Measurements from ENCODE around the gene FOXL1. TPM values are rescaled to one million over a fixed set of nuclear protein-coding genes. Genes with fewer than 3 reads are reported as not detected.

Gene FOXL1
- total and polyA plus RNA-seq, 2 of the 13 experiments (the other 11 are each of a cell fraction or from before 2014, with no cell fraction given), result not detected

GRCh38 chr16:86563469-86564345, 14.6 kb upstream of the FOXL1 start (continued):
- TF ChIP-seq ZSCAN9 (CRISPR knock-in tag; IDR thresholded peaks at IDR 0.05; ENCODE audit: borderline replicate concordance) (peak; percentile 63; the same call in 1 of the 2 replicates), ZNF800 (CRISPR knock-in tag; IDR thresholded peaks at IDR 0.05) (peak; percentile 86), MAZ (IDR thresholded peaks at IDR 0.05; ENCODE audit: borderline replicate concordance, low read depth, low read length) (no peak), MAZ (CRISPR knock-in tag; IDR thresholded peaks at IDR 0.05; ENCODE audit: low read depth) (no peak), HMGXB3 (CRISPR knock-in tag; IDR thresholded peaks at IDR 0.05; ENCODE audit: borderline replicate concordance) (0 out of 2 replicates have a peak, but pooled peaks have one; percentile 38), ZNF274 (CRISPR knock-in tag; IDR thresholded peaks at IDR 0.05) (0 out of 2 replicates have a peak, but pooled peaks have one; percentile 31), XRCC5 (optimal IDR thresholded peaks at IDR 0.05; ENCODE audit: low read length) (peak; percentile 97), ZNF687 (CRISPR knock-in tag; IDR thresholded peaks at IDR 0.05) (peak; percentile 47), ZBTB7A (CRISPR knock-in tag; IDR thresholded peaks at IDR 0.05) (no peak), NFE2L2 (IDR thresholded peaks at IDR 0.05; ENCODE audit: low read length) (peak; percentile 34; the same call in 1 of the 2 replicates), RFXAP (CRISPR knock-in tag; IDR thresholded peaks at IDR 0.05; ENCODE audit: borderline replicate concordance) (0 out of 2 replicates have a peak, but pooled peaks have one; percentile 51), PHF8 (CRISPR knock-in tag; IDR thresholded peaks at IDR 0.05) (peak; percentile 26; the same call in 1 of the 2 replicates), MIER2 (CRISPR knock-in tag; IDR thresholded peaks at IDR 0.05) (peak; percentile 28; the same call in 1 of the 2 replicates), YY1 (IDR thresholded peaks at IDR 0.05; ENCODE audit: insufficient read depth, insufficient replicate concordance, low read depth, low read length) (peak; percentile 43), FOXK2 (IDR thresholded peaks at IDR 0.05) (no peak), KDM3A (CRISPR knock-in tag; IDR thresholded peaks at IDR 0.05; ENCODE audit: low read depth) (peak; percentile 66; the same call in 1 of the 2 replicates), SP4 (CRISPR knock-in tag; IDR thresholded peaks at IDR 0.05) (peak; percentile 30; the same call in 1 of the 2 replicates), WIZ (CRISPR knock-in tag; IDR thresholded peaks at IDR 0.05) (no peak), ISL2 (CRISPR knock-in tag; IDR thresholded peaks at IDR 0.05) (no peak)
